GM19193 (cell line): ENCODE results near the gene TEX54.
A peak's percentile ranks its signal among the peaks of the same experiment; 100 is the strongest.

ENCODE experiments used
- POLR2A ChIP-seq: IDR thresholded peaks from 4 replicates; pipeline ENCODE4 v1.6.1; 2011; ENCODE audit not compliant: insufficient read depth, insufficient read length; ENCODE audit errors: extremely low read depth

Gene TEX54

DNA sequence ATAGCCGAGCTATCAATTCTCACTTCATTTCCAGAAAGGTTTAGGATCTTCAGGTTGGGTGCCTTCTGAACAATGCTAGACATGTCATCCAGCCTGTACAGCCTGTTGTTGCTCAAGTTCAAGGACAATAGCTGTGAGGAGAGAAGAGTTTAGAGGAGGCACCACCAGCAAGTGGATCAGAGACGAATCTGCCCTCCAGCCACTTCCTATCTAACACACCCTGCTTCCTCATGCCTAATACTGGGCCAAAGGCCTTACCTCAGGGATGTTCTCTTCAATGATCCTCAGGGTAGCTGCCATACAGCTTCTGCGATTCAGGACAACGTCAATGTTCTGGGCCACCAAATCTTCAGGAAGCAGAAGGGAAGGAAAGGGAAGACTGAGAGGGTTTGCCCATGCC is 31.6 kb downstream of the TEX54 start:
- no peak for TF ChIP-seq POLR2A

DNA sequence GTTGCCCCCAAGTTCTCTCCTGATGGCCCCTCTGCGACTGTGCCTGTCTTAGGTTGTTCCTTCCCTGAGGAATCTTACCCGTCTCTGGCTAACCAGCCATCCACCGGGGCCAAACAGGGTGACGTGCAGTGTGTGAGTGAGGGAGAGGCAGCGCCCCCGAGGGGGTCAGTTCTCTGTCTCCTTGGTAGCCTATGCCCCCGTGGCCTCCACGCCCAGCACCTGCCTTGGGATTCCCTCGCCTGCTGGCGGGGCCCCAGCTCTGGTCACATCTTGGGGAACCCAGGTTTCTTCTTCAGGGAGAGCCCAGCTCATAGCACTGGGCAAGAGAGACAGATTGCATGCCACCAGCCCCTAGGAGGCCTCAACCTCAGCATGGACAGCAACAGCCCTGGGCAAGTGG is 33.2 kb downstream of the TEX54 start:
- TF ChIP-seq POLR2A, result no peak

DNA sequence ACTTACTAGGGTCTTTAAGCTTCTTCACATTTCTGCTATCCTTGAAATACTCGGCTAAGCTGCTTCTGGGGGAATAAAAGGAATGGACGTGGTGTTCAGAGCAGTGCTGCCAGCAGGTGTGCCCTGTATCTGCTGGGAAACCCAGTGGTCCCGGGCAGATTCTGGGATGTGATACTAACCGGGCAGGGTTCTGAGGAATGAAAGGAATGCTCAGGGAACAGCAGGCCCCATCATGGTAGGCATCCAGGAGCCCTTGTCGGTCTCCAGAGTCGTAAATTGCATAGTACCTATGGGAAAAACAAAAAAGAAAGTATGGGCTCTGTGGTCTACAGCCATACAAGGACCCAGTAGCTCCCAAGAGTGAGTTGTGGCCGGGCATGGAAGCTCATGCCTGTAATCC is 36.4 kb downstream of the TEX54 start:
- no peak for TF ChIP-seq POLR2A

DNA sequence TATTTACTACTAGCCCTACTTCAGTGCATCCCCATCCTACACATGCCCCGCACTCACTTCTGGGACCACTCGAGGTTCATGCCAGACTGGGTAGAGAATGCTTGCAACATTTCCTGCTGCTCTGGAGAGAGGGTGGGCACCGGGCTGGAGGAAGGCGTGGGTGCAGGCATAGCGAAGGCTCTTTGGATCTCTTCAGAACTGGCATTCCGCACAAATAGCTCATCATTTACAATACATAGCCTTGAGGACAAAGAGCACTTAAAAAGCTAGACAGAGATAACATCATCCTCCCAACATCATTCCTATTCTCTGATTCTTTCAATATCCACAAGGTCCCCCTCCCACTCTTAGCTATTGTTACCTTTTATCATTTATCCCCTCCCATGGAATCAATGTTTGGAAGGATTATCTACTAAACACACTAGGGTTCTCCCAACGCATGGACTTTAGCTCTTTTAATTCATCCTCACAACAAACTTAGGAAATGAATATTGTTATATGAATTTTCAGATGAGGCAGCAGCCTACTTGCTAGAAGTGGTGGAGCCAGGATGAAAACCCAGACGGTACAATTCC is 38.4 kb downstream of the TEX54 start:
- TF ChIP-seq POLR2A, result no peak

DNA sequence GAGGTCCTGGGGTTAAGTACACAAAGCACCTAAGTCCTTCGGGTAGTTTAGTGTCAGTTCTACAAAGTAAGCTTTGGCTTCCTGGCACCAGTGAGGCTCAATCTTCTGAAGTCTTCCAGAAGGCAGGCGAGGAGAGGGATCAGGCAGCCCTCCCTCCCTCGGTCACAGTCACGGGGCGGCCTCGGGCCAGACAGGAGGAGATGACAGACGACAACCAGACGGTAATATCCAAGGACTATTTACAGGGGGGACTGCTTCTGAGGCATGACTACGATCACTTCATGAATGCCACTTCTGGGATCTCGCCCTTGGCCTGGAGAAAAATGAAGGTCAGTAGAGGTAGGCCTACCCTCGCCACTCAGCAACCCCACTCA is 40.5 kb downstream of the TEX54 start:
- TF ChIP-seq POLR2A, result no peak

DNA sequence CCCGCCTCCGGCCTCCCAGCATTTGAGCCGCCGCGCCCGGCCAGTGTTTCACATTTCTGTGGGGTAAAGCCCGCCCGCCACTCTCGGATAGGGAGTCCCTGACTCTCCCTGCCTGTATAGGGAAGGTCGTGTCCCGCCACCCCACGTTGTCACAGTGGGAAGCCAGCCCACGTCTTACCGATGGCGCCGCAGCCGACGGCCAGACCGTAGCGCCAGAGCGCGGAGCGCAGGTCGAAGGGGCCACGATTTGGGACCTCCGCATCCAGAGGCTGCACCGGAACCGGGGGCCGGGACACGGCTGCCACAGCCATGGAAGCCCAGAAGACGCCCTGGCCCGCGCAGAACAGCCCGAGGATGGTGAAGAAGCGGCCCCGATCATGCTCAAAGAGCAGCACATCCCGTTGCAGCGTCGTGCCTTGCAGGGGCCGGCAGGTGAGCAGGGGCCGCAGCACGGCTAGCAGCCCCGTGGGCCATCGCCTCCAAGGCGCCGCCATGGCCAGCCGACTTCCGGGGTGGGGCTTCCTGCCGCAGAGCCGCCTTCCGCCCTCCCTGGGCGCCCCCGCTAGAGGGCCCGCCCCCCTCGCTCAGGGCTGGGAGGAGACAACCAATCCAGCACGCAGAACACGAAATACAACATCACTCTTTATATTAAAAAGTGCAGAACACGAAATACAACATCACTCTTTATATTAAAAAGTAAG is 41.0 kb downstream of the TEX54 start, which contains the start of gene TMEM223:
TSS of gene TMEM223 (minus strand) at position 506 of the 701 bp plus-strand sequence. CDS start at position 494, 12 bp downstream.
- TF ChIP-seq POLR2A, result peak; percentile 95

DNA sequence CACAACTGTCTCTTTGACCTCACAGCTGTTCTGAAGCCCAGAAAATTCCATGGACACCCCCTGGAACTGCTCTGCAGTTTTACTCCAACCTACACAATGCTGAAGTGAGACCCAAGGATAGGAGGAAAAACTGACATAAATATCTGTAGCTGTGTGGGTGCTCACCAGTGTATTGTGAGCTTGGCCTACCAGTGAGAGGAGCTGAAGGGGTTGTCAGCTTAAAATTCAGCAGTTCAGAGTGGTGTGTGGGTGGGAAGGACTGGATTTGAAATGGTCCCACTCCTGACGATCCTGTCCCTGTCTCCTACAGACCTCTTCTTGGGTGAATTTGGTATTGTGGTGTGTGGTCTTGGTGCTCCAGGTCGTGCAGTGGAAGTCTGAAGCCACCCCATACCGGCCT is 43.1 kb downstream of the TEX54 start:
- TF ChIP-seq POLR2A, result no peak

DNA sequence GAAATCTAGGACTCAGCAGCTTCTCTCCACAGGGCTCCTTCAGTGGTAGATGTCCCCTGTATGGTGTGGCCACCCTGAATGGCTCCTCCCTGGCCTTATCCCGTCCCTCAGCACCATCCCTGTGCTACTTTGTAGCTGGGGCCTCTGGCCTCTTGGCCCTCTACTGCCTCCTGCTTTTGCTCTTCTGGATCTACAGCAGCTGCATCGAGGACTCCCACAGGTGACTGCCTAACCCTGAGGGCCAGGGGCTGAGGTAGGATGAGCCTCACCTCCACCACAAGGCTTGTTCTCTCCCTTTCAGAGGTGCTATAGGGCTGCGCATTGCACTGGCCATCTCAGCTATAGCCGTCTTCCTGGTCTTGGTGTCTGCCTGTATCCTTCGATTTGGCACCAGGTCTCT is 43.6 kb downstream of the TEX54 start:
- peak; percentile 24 for TF ChIP-seq POLR2A

DNA sequence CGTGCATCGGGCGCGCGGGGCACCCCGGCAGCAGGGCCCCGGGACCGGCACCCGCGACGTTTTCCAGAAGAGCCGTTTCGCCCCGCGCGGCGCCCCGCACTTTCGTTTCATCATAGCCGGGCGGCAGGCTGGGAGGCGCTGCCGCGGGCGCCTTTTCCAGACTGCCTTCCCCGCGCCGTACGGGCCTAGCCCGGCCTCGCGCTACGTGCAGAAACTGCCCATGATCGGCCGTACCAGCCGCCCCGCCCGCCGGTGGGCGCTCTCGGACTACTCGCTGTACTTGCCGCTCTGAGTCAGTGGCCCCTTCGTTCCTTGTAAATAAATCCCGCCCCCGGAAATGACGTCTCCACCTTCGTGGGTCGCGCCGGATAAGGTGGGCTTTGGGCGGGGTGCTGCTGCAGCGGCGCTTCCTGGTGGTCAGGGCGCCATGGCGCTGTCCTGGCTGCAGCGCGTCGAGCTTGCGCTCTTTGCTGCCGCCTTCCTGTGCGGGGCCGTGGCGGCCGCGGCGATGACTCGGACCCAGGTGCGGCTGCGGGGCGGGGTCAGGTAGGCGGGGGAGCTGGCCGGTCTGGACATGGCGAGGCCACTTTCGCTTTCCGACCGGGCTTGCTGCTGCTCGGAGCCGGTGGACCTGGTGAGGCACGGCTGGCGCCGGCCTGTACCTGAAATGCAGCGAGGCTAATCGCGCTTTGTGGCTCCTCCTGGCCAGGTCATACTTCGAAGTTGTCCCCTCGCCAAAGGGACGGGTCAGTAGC is 45.5 kb downstream of the TEX54 start, which contains the start of gene TMEM179B:
TSS of gene TMEM179B (plus strand) at position 398 of the 755 bp plus-strand sequence. CDS start at position 428, 30 bp downstream.
- peak; percentile 99 for TF ChIP-seq POLR2A

DNA sequence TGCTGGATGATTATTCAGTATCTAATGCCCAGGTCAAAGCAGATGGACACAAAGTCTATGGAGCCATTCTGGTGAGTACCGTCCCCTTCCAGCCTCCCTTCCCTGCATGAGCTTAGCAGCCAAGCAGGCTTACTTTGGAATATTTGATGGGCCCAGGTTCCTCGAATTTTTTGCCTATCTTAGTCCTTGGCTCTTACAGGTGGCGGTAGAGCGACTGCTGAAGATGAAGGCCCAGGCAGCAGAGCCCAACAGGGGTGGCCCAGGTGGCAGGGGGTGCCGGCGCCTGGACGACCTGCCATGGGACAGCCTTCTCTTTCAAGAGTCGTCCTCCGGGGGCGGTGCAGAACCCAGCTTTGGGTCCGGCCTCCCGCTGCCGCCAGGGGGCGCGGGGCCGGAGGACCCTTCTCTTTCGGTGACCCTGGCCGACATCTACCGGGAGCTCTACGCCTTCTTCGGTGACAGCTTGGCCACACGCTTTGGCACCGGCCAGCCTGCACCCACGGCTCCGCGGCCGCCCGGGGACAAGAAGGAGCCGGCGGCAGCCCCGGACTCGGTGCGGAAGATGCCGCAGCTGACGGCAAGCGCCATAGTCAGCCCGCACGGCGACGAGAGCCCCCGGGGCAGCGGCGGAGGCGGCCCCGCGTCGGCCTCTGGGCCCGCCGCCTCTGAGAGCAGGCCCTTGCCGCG is 46.2 kb downstream of the TEX54 start:
- no peak for TF ChIP-seq POLR2A

DNA sequence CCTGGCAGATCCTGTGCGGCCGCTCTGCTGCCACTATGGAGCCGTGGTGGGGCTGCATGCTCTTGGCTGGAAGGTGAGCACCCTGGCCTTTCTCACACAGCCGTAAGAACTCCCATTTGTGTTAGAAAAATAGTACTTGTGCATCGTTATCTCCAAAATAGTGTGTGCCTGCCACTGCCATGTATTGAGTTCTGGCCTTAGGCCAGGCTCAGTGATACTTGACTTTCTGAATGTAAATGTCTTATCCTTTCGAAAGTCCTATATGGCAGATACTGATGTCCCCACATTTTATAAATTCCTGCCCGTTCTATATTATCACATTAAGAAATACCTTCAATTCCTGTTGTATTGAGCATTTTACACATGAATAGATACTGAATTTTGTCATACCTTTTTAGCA is 49.9 kb downstream of the TEX54 start:
- TF ChIP-seq POLR2A, result no peak
